Fibroblast of gingiva (primary cell): ENCODE data around the gene COQ8B.
A peak's percentile ranks its signal among the peaks of the same experiment; 100 is the strongest.

Experiments
- DNase-seq: peaks from one replicate; pipeline ENCODE4 v3.0.0-alpha.2; 2011; ENCODE audit warnings: low read depth

The COQ8B gene

GRCh38 chr19:40691421-40692211 lies 25.1 kb downstream of the COQ8B start:
- DNase-seq = no peak

DNA sequence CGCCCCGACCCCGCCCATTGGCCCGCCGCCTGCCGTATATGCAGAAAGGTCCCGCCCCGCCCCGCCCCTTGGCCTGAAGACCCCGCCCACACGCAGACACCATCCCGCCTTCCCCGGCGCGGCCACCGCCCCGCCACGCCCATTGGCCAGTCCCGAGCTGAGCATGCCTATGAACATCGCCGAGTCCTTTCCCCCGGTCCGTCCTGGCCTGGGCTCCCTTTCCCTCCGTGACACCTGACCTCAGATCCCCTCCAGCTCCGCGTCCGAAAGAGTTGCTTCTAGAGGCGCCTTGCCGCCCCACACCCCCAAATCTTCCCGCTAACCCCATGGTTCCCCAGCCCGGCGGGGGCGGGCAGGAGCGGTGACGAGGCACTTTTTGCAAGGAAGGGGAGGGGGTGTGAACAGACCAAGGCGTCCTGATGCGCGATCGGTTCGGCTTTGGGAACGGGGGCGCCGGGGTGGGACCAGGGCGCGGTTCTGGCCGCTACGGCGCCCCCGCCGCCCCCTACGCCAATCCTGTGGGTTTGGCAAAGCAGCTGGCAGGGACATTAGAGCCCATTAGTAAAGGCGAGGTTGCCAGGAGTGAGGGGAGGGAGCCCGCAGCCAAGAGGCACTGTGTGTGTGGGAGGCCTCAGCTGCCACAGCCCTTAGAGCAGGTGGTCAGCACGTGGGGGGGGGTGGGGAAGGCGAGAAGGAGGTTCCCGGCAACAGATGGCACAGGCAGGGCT lies 25.8 kb downstream of the COQ8B start:
- DNase-seq = peak; percentile 94

DNA sequence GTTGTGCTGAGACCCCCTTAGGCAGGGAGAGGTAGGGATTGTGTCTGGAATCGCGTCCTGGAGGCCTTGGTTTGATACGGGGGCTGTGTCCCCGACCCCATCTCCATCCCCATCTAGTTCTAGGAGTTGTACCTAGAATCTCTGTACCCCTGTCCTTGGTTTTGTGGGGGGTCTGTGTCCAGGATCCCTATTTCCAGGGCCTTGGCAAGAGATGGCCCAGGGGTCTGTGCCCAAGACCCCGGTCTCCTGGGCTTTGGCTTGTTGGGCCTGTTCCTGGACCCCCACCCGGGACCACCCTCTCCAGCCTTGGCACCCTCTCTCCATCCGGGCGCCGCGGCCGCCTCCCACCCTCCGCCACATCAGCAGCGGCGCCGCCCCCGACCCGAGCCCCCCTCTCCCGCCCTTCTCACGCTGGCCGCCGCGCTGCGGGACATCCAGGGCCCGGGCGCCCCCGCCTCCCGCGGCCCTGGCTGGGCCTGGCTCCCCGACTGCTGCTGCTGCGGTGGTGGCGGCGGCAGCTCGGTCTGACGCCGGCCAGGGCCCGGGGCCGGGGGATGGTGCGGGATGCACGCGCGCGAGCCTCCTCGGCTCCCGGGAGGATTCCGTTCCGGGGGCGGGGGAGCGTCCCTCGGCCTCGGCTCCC lies 26.5 kb downstream of the COQ8B start, which contains the start of gene NUMBL:
Gene NUMBL, minus strand, starts transcription at position 602 of the 643 bp plus-strand sequence. Its CDS starts 168 bp downstream, at position 434.
- DNase-seq = no peak

- DNase-seq = no peak
Observed at GRCh38 chr19:40689339-40690049, 27.2 kb downstream of the COQ8B start.

DNA sequence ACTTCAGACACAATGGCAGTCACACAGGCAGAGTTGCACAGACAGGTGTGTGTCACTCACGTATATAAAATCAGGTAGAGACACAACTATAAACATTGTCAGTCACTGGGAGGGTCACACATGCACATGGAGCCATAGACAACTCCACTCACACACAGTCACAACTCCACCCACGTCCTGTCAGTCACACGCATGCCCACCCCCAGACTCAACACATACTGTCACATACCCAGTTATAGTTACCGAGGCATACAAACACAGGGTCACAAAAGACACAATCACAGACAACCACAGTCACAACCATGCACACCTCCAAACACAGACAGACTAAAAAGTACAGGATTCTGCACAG lies 27.7 kb downstream of the COQ8B start:
- DNase-seq = no peak

GRCh38 chr19:40688309-40688708 lies 28.4 kb downstream of the COQ8B start:
- no peak for DNase-seq

GRCh38 chr19:40687525-40688016 lies 29.1 kb downstream of the COQ8B start:
- peak; percentile 73 for DNase-seq

GRCh38 chr19:40686882-40687524 lies 29.7 kb downstream of the COQ8B start:
- no peak for DNase-seq

DNA sequence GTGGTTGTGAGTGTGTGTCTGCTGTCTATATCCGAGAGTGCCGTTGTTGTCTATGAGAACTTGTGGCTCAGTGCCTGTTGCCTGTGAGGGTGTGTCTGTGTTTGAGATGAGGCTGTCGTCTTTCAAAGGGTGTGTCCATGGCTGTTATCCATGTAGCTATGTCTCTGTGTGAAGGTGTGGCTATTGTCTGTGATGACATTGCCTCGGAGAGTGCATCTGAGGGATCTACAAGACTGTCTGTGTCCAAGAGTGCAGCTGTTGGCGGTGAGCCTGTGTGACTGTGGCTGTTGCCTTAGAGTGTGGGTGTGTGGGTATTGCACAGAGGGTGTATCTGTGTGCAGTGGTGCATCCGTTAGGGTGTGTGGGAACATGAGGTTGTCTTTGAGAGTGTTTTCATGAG lies 31.1 kb downstream of the COQ8B start:
- no peak for DNase-seq

DNA sequence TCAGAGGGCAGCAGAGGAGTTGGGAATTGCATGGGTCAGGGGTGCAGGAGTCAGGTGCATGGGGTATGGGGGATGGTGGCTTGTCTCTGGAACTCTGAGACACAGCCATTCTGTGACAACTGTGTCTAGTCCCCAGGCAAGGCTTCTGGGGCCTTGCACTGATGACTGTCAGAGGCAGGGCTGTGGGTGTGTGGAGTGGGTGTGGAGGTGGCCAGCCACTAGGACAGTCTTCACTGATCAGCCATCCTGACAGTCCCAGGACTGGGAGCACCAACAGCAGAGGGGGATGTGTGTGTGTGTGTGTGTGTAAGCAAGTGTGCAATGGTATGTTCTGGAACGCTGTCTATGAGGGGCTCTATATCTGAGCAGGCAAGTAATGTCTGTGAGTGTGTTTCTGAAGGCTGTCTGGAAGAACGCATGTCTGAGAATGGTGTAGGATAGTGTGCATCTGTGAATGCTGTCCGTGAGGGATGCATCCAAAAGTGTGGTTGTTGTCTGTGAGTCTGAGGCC lies 31.6 kb downstream of the COQ8B start:
- DNase-seq = no peak

DNA sequence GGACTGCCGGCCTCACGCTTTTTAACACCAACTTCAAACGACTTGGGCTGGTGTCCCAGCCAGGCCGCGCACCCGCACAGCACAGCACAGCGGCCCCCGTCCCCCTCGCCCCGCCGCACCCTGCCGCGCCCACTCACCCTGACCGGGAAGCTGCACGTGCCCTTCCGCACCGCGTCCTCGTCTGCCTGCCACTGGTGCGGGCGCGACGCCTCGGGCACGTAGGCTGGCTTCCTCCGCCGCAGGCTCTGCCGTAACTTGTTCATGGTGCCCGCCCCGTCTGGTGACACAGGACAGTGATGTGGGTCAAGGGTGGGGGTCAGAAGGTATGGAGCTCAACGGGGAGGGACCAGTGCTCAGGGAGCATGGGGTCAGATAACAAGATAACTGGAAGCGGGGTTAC lies 32.4 kb downstream of the COQ8B start:
- DNase-seq = no peak

DNA sequence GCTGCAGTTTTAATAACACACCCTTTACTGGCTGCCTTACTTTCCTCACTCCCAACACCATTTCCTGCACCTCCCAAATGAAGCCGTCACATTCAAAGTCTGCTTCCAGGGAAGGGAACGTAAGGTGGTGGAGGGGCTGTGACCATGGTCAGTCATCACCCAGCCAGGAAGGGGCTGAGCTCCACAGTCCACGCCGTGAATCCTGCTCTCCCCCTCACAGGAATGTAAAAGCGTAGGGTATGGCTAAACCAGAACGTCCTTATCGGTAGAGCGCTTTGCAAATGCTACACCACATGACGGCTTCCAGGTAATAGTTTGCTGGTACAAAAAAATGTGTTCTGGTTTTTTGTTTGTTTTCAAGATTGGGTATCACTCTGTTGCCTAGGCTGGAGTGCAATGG lies 33.2 kb downstream of the COQ8B start:
- no peak for DNase-seq

DNA sequence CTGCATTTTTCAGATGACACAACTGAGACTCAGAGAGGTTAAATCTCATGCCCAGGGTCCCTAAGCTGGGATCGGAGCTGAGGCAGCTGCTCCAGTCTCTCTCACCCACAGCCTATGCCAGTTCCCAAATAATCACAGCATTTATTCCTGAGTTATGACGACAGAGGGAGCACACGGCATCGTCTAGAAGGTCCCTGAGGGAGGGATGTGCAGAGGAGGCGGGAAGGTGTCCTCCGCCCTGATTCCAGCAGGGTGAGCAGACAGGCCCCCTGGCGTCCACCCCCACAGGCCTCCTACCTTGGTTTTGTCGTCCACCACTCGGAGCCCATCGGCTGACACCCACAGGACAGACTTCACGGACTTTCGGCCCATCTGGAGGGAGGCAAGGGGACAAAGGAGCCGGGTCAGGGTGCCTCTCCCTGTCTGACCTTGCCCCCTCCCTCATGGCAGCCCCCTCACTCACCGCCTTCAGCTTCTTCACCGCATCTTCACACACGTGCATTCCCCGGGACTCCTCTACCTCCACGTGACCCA lies 34.2 kb downstream of the COQ8B start:
- DNase-seq = no peak

GRCh38 chr19:40681039-40681438 lies 35.6 kb downstream of the COQ8B start:
- DNase-seq = no peak

DNA sequence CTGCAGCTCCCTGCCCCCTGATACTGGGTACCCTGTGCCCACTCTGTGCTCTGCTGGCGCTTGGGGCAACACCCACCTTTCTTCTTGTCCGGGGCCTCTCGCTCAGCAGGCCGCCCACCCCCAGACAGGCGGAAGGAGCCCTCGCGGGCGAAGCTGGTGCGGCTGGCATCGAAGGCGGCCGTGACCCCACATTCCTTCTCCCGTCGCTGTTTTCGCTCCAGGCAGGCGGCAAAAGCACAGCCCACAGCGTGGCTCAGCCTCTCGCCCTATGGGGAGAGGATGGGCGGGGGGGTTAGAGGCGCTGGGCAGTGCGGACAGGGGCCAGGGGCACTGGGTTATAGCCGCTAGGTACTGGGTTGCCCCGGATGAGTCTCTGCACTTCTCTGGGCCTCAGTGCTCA lies 39.5 kb downstream of the COQ8B start:
- no peak for DNase-seq

DNA sequence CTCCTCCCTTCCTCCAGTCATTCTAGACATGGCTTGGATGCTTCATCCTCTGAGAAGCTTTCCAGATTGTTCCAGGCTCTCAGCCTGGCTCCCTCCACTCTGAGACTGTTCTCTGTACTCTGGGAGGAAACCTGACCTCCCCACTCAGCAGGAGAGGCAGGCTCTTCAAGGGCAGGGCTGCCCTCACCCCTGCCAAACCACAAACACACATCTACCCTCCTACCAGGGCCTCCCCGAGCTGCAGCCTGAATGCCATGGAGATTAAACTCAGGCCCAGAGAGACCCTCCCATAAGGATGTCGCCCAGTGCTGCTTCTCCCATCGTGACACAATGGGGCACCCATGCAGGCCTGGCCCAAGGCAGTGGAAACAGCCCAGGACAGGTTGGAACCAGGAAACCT lies 42.4 kb downstream of the COQ8B start:
- DNase-seq = peak; percentile 71

GRCh38 chr19:40673397-40673796 lies 43.3 kb downstream of the COQ8B start:
- no peak for DNase-seq

DNA sequence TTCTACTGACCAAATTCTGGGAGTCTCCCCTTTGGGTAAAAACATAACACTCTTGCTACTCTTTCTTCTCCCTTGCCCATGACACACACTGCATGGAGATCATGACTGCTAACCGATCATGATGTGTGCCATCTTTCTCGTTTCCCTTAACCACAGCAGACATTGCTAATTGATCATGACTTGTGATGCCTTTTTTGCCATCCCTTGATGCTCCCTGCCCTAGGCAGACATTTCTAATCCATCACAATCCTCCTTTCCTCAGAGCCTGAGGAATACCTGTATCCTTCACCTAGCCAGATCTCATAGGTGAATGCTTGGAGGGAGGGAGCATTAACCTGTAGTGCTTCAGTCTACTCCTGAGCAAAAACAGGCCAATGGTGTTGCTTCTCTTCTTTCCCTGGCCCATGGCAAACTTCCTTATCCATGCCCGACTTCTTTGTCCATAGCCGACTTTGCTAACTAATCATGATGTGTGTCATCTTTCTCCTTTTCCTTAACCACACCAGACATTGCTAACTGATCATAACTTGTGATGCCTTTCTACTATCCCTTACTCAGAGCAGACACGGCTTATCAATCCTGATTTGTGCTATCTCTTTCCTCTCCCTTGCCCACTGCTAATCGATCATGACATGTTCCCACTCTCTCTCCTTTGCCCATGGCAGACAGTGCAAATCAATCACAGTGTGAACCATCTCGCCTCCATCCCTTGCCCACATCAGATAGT lies 44.0 kb downstream of the COQ8B start:
- DNase-seq = no peak

DNA sequence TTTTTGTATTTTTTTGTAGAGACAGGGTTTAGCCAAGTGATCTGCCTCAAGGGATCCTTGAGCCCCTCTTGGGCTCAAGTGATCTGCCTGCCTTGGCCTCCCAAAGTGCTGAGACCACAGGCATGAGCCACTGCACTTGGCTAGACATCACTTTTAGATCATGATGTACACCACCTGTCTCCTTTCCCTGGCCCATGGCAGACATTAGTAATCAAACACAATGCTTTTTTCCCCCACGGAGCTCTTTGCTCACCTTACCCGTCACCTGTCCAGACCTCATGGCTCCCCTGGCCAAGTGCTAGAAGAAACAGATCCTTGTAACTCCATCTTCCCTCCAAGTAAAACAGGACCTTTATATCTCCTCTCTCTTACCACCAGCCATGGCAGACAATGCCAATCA lies 44.6 kb downstream of the COQ8B start:
- DNase-seq = no peak

DNA sequence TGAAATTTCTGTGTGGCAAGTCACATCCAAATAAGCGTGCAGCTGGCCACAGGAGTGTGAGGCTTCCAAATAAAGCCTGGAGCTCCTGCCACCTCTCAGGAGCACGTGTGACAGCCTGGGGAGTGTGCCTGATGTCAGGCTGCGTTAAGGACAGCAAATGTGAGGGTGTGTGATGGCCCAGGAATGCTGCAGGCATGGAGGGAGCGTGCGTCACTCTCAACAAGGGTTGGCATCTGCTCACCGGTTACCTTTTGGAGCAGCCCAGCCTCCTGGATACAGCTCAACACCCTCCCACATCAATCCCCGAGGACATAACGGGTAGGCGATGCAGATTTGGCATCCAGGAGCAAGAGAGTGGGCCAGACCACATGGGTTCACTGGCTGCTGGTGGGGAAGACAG lies 45.3 kb downstream of the COQ8B start:
- no peak for DNase-seq
